ENCODE results near the gene MPC2. TPM values are rescaled to one million over a fixed set of nuclear protein-coding genes. Genes with fewer than 3 reads are reported as not detected.

The MPC2 gene
- total RNA-seq, 2 donors from 2014 or later, result 203 to 232 TPM

DNA sequence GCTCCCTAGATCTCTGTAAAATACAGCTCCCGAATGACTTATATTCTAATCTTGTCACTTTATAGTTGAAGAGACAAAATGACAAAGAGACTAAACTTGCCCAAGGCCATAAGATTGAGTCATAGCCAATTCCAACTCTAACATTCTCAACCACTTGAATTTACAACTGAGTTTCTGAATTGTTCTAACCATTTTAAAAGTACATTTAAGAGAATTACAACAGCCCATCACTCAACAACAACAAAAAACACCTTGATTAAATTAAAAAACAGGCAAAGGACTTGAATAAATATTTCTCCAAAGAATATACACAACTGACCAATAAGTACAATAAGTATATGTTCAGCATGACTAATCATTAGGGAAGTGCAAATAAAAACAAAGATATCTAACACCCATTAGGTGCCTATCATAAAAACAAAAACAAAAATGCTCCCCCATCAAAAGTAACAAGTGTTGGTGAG is 14.2 kb downstream of the MPC2 start:
- TF ChIP-seq, protein P1, sequence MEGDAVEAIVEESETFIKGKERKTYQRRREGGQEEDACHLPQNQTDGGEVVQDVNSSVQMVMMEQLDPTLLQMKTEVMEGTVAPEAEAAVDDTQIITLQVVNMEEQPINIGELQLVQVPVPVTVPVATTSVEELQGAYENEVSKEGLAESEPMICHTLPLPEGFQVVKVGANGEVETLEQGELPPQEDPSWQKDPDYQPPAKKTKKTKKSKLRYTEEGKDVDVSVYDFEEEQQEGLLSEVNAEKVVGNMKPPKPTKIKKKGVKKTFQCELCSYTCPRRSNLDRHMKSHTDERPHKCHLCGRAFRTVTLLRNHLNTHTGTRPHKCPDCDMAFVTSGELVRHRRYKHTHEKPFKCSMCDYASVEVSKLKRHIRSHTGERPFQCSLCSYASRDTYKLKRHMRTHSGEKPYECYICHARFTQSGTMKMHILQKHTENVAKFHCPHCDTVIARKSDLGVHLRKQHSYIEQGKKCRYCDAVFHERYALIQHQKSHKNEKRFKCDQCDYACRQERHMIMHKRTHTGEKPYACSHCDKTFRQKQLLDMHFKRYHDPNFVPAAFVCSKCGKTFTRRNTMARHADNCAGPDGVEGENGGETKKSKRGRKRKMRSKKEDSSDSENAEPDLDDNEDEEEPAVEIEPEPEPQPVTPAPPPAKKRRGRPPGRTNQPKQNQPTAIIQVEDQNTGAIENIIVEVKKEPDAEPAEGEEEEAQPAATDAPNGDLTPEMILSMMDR (IDR thresholded peaks at IDR 0.05), result no peak
- Histone ChIP-seq H3K36me3 (no peaks in the 10 kb centered on the region), H3K9me3 (no peaks in the 10 kb centered on the region), H3K4me1 (no peaks in the 10 kb centered on the region), H3K4me3 (no peak overlapping the region), H3K27ac (no peak overlapping the region), H3K9ac (ENCODE audit: low read depth in 2 of 2, low read length in 2 of 2) (no peak overlapping the region), H3K27me3 (no peaks in the 10 kb centered on the region)
- no peak for DNase-seq
- intact Hi-C loops (cut with DNase I), result no loop called here

- Histone ChIP-seq H3K9me3 (no peaks in the 10 kb centered on the region), H3K36me3 (no peaks in the 10 kb centered on the region), H3K27me3 (no peaks in the 10 kb centered on the region), H3K4me1 (no peaks in the 10 kb centered on the region), H3K27ac (no peak overlapping the region), H3K4me3 (no peak overlapping the region), H3K9ac (ENCODE audit: low read depth in 2 of 2, low read length in 2 of 2) (no peak overlapping the region)
- TF ChIP-seq, protein P1 (IDR thresholded peaks at IDR 0.05), result no peak
- intact Hi-C loops (cut with DNase I), result no loop called here
- DNase-seq, result no peak
Measured at GRCh38 chr1:167922023-167922422, 14.8 kb downstream of the MPC2 start.

DNA sequence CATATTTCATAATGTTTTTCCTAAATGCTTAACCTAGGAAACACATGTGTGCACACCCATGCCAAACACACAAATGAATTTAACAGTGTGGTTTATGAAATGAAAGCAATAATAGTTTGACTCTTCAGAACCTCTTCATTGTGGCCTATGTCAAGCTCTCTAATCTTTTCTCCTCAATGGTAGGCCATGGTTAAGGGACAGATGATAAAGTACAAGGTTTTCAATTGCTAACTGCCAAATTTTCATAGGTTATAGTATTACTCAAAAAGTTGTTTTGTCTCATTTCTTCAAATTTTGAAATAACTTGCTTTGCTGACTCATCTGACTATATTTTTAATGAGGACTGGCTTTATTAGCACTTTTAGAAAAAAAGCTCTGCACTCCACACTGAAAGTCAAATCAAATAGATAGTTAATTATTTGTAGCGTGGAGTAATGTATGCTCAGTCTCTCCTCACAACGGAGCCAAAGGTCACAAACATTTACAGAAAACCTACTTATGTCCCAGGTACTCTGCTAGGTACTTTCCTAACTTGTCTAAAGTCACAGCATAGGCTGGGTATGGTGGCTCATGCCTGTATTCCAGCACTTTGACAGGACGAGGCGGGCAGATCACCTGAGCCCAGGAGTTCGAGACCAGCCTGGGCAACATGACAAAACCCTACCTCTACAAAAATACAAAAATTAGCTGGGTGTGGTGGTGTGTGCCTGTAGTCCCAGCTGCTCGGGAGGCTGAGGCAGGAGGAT is 19.9 kb downstream of the MPC2 start:
- intact Hi-C loops (cut with DNase I), result no loop called here
- Histone ChIP-seq H3K27me3 (no peaks in the 10 kb centered on the region), H3K9me3 (no peaks in the 10 kb centered on the region), H3K27ac (peak overlapping the region; percentile 20), H3K36me3 (no peaks in the 10 kb centered on the region), H3K4me3 (no peak overlapping the region), H3K4me1 (no peaks in the 10 kb centered on the region), H3K9ac (ENCODE audit: low read depth in 2 of 2, low read length in 2 of 2) (no peak overlapping the region)
- no peak for DNase-seq
- TF ChIP-seq, protein P1 (IDR thresholded peaks at IDR 0.05), result no peak

- Histone ChIP-seq H3K4me3 (no peak overlapping the region), H3K9ac (ENCODE audit: low read depth in 2 of 2, low read length in 2 of 2) (no peak overlapping the region), H3K36me3 (no peaks in the 10 kb centered on the region), H3K27ac (no peak overlapping the region), H3K4me1 (no peaks in the 10 kb centered on the region), H3K27me3 (no peaks in the 10 kb centered on the region), H3K9me3 (no peaks in the 10 kb centered on the region)
- intact Hi-C loops (cut with DNase I), result no loop called here
- TF ChIP-seq, protein P1 (IDR thresholded peaks at IDR 0.05), result no peak
- DNase-seq, result no peak
Measured at GRCh38 chr1:167915569-167915968, 21.3 kb downstream of the MPC2 start.

- no peaks in the 10 kb centered on the region for H3K9me3 ChIP-seq
- TF ChIP-seq, protein P1 (IDR thresholded peaks at IDR 0.05), result no peak
- DNase-seq, result peak; percentile 44
- no peak within 1 kb of the TSS for H3K27ac ChIP-seq
- no peaks in the 10 kb centered on the region for H3K4me1 ChIP-seq
- no peaks in the 10 kb centered on the region for H3K27me3 ChIP-seq
- intact Hi-C loops (cut with DNase I), result no loop called here
- H3K36me3 ChIP-seq, result no peaks in the 10 kb centered on the region
- H3K9ac ChIP-seq (ENCODE audit: low read depth in 2 of 2, low read length in 2 of 2), result no peak within 1 kb of the TSS
- H3K4me3 ChIP-seq, result no peak within 1 kb of the TSS
Measured at GRCh38 chr1:167913895-167914496, 22.9 kb downstream of the MPC2 start, which contains the start of gene ADCY10. Gene ADCY10 (minus strand): TSS chr1:167914134. CDS start chr1:167905140, 8,994 bp downstream.
